Muscle layer of colon (tissue), 2 donors: Measurements from ENCODE around the gene POFUT1.
"Not testable (repeated sequence)": the region's sequence is repeated elsewhere in the genome, so short reads cannot be mapped to it uniquely, and the experiment has no call there.

Source experiments
- H3K27ac ChIP-seq: one replicate; pipeline ENCODE4 v1.7.0; 2013; ENCODE audit warnings: low read depth, mild to moderate bottlenecking, low read length, moderate library complexity
- H3K27me3 ChIP-seq, 2 donors: one replicate each; pipeline ENCODE4 v1.7.0; 2013; ENCODE audit warnings: low read length in 2 of 2, mild to moderate bottlenecking in 2 of 2; ENCODE audit not compliant: insufficient read depth in 2 of 2, control insufficient read depth in 1 of 2
- H3K36me3 ChIP-seq: one replicate; pipeline ENCODE4 v1.7.0; 2013; ENCODE audit warnings: mild to moderate bottlenecking, low read length; ENCODE audit not compliant: insufficient read depth
- H3K4me1 ChIP-seq: one replicate; pipeline ENCODE4 v1.7.0; 2013; ENCODE audit warnings: mild to moderate bottlenecking, low read length; ENCODE audit not compliant: insufficient read depth
- H3K4me3 ChIP-seq, 2 donors: one replicate each; pipeline ENCODE4 v1.7.0; 2013; ENCODE audit warnings: low read length in 2 of 2, low read depth in 1 of 2, mild to moderate bottlenecking in 1 of 2, moderate library complexity in 1 of 2
- H3K9ac ChIP-seq: one replicate; pipeline ENCODE4 v1.7.0; 2013; ENCODE audit warnings: low read length
- H3K9me3 ChIP-seq: one replicate; pipeline ENCODE4 v1.7.0; 2013; ENCODE audit warnings: mild to moderate bottlenecking, low read length
- donor health status: abdominal sarcoma.
- donor health status: Adenocarcinoma of cecum.

Gene POFUT1

DNA sequence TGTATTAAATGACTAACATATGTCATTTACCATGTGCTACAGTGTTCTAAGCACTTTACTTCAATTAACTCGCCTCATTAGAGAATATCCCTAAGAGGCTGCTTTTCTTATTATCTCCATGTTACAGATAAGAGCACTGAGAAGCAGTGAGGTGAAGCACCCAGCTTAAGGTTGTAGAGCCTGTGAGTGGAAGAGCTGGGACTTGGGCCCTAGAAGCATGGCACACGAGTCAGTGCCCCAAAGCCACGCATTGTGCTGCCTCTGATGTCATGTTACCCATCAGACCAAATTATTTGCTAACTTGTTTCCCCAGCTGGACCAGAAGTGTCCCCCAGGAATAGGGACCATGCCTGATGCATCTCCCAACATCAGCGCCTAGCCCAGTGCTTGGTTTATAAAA lies 34.1 kb downstream of the POFUT1 start:
- no peak overlapping the region for H3K4me3 ChIP-seq
- no peaks in the 10 kb centered on the region for H3K27me3 ChIP-seq
- H3K9ac ChIP-seq = no peak overlapping the region
- no peak overlapping the region for H3K27ac ChIP-seq
- H3K9me3 ChIP-seq = no peaks in the 10 kb centered on the region
- no peaks in the 10 kb centered on the region for H3K4me1 ChIP-seq
- H3K36me3 ChIP-seq = no peaks in the 10 kb centered on the region

DNA sequence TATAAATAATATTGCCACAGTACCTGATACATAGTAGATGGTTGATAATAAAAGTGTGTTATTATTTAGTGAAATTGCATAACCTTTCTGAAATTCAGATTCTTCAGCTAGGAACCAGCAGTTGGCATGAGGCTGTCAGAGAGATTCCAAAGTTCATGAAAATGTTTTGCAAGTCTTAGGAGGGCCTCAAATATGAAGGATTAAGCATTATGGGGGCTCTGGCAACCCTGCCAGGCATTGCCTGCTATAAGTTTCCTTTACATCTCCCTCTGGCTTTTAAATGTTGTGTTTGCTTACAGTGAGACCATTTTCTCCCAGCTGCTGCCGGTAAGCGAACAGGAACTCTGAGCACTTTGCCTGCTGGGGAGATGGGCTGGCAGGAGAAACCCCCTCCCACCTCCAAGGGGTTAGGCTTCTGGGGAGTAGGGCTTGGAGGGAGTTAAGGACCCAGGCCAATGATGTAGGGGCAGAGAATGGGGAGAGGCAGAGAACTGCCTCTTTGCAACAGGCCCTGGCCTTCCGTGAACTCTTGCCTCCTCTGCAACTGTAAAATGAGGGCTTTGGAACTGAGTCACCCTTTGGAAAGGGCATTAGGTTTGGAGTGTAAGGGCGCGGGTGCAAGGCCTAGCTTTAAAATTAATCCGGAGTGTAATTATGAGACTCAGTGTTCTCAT lies 36.6 kb downstream of the POFUT1 start:
- no peaks in the 10 kb centered on the region for H3K36me3 ChIP-seq
- H3K4me1 ChIP-seq = no peaks in the 10 kb centered on the region
- no peak overlapping the region for H3K4me3 ChIP-seq
- no peak overlapping the region for H3K9ac ChIP-seq
- no peaks in the 10 kb centered on the region for H3K27me3 ChIP-seq
- no peak overlapping the region for H3K27ac ChIP-seq
- no peaks in the 10 kb centered on the region for H3K9me3 ChIP-seq

DNA sequence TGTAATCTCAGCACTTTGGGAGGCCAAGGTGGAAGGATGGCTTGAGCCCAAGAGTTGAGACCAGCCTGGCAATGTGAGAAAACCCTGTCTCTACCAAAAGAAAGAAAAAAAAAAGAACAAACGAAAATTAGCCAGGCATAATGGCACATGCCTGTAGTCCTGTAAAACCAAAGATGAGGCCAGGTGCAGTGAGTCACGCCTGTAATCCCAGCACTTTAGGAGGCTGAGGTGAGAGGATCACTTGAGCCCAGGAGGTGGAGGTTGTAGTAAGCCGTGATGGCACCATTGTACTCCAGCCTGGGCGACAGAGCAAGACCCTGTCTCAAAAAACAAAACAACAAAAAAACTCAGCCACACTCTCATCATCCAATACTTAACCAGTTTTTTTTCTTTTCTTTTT lies 37.3 kb downstream of the POFUT1 start:
- Histone ChIP-seq H3K36me3 (no peaks in the 10 kb centered on the region), H3K9me3 (no peaks in the 10 kb centered on the region), H3K4me3 (no peak overlapping the region), H3K4me1 (no peaks in the 10 kb centered on the region), H3K9ac (no peak overlapping the region), H3K27me3 (no peaks in the 10 kb centered on the region), H3K27ac (no peak overlapping the region)

DNA sequence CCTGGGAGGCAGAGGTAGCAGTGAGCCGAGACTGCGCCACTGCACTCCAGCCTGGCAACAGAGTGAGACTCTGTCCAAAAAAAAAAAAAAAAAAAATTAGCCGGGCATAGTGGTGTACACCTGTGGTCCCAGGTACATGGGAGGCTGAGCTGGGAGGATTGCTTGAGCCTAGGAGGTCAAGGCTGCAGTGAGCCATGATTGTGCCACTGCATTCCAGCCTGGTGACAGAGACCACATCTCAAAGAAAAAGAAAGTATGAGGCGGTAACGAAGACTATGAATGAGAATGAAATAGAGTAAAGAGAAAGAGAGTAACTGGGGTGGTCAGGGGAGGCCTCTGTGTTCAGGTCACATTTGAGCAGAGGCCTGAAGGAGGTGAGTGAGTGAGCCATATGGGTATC lies 38.5 kb downstream of the POFUT1 start:
- H3K9me3 ChIP-seq, H3K27ac ChIP-seq, H3K9ac ChIP-seq, H3K4me3 ChIP-seq, H3K4me1 ChIP-seq, H3K27me3 ChIP-seq, H3K36me3 ChIP-seq: not testable (repeated sequence)

DNA sequence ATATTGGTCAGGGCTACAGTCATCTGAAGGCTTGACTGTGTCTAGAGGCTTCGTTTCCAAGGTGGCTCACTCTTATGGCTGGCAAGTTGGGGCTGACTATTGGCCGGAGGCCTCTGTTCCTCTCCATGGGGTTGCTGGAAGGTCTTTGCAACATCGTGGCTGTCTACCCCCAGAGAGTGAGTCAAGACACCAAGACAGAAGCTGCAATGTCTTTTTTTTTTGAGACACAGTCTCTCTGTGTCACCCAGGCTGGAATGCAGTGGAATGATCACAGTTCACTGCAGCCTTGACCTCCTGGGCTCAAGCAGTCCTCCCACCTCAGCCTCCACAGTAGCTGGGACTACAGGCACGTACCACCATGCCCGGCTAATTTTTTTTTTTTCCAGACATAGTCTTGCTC lies 40.4 kb downstream of the POFUT1 start:
- H3K4me1 ChIP-seq = no peaks in the 10 kb centered on the region

DNA sequence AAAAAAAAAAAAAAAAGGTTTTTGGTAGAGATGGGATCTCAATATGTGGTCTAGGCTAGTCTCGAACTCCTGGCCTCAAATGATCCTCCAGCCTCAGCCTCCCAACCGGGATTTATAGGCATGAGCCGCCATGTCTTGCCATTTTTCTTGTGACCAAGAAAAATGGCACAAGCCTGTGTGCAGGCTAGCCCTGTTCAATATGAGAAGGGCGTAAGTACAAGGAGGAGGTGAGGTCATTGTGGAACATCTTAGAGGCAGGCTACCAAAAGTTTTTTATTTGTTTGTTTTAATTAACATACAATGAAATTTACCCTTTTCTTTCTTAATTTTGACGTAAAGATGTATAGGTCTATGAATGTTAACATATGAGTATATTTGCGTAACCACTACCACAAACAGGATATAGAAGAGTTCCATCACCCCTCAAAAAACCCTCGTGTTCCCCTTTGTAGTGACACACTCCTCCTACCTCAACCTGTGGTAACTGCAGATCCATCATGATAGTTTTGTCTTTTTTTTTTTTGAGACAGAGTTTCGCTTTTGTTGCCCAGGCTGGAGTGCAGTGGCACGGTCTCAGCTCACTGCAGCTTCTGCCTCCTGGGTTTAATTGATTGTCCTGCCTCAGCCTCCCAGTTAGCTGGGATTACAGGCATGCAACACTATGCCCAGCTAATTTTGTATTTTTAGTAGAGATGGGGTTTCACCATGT lies 41.5 kb downstream of the POFUT1 start:
- Histone ChIP-seq H3K36me3 (no peaks in the 10 kb centered on the region), H3K27ac (no peak overlapping the region), H3K4me1 (no peaks in the 10 kb centered on the region), H3K27me3 (no peaks in the 10 kb centered on the region), H3K4me3 (no peak overlapping the region), H3K9me3 (no peaks in the 10 kb centered on the region), H3K9ac (no peak overlapping the region)

More for the DNA sequence above, 40.4 kb downstream of the POFUT1 start:
- Histone ChIP-seq H3K27me3 (no peaks in the 10 kb centered on the region), H3K27ac (no peak overlapping the region), H3K9me3 (no peaks in the 10 kb centered on the region), H3K36me3 (no peaks in the 10 kb centered on the region), H3K4me3 (no peak overlapping the region), H3K9ac (no peak overlapping the region)

DNA sequence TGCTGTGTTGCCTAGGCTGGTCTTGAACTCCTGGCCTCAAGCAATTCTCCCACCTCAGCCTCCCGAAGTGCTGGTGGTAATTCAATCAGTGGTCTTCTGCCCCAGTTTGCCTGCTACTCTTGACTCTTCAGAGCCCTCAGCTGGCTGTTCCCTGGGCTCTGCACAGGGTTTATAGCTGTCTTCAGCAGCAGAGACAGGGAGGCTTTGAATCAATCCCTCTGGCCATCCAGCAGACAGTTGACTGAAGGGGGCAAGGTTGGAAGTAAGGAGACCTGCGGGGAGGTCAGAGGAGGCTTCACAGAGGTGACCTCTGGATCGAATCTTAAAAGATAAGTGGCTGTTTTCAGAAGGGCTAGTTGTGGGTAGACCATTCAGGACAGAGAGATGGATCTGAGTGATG lies 43.8 kb downstream of the POFUT1 start:
- Histone ChIP-seq H3K9me3 (no peaks in the 10 kb centered on the region), H3K4me1 (no peaks in the 10 kb centered on the region), H3K4me3 (no peak overlapping the region), H3K27me3 (no peaks in the 10 kb centered on the region), H3K27ac (no peak overlapping the region), H3K9ac (no peak overlapping the region), H3K36me3 (no peaks in the 10 kb centered on the region)

DNA sequence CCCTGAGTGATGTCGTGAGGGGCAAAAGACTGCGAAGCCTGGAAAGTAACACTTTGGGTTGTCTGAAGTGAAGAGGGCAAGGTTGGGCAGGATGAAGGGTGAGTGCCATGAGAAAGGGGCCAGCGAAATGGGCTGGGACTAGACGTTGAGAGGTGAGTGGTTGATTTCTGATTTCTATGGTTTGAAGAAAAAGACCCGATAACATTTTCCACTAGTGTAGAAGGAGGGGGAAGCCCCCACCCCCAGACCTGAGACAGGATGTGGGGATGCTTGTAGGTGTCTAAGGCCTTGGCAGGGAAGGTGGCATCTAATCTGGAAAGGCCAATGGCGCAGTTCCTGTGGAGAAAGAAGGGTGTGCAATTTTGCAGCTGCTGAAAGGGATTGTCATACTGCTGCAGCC lies 44.5 kb downstream of the POFUT1 start:
- H3K4me3 ChIP-seq = no peak overlapping the region
- H3K36me3 ChIP-seq = no peaks in the 10 kb centered on the region
- H3K9ac ChIP-seq = no peak overlapping the region
- no peak overlapping the region for H3K27ac ChIP-seq
- H3K9me3 ChIP-seq = no peaks in the 10 kb centered on the region
- H3K4me1 ChIP-seq = no peaks in the 10 kb centered on the region
- no peaks in the 10 kb centered on the region for H3K27me3 ChIP-seq

DNA sequence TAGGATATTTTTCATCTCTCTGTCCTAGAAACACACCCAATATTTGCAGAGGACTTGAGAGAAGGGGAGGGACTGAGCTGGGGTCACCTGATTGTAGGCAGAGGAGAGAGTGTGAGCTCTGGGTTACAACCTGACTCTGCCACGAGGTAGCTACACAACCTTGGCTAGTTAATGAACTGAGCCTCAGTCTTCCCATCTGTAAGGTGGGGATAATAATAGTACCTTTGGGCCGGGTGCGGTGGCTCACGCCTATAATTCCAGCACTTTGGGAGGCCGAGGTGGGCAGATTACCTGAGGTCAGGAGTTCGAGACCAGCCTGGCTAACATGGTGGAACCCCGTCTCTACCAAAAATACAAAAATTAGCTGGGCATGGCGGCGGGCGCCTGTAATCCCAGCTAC lies 53.3 kb downstream of the POFUT1 start:
- H3K9me3 ChIP-seq, H3K36me3 ChIP-seq, H3K27me3 ChIP-seq, H3K4me3 ChIP-seq, H3K27ac ChIP-seq, H3K4me1 ChIP-seq, H3K9ac ChIP-seq: not testable (repeated sequence)

DNA sequence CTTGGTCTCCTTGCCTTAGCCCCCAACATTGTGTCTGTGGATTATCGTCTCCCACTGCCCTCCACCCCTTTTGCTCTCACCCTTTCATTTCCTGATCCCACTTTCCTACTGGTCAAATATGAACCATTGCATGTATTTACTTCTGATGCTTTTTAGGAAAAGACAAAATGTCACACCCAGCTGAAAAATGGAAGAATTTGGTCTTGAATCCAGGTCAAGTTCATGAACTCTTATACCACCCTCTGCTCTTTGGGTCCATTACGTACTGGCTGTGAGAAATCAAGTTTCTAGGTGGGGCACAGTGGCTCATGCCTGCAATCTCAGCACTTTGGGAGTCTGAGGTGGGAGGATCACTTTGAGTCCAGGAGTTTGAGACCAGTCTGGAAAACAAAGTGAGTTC lies 54.0 kb downstream of the POFUT1 start:
- no peak overlapping the region for H3K4me3 ChIP-seq
- H3K27me3 ChIP-seq = no peaks in the 10 kb centered on the region
- no peaks in the 10 kb centered on the region for H3K36me3 ChIP-seq
- H3K9ac ChIP-seq = no peak overlapping the region
- no peaks in the 10 kb centered on the region for H3K9me3 ChIP-seq
- H3K27ac ChIP-seq = no peak overlapping the region
- no peaks in the 10 kb centered on the region for H3K4me1 ChIP-seq

DNA sequence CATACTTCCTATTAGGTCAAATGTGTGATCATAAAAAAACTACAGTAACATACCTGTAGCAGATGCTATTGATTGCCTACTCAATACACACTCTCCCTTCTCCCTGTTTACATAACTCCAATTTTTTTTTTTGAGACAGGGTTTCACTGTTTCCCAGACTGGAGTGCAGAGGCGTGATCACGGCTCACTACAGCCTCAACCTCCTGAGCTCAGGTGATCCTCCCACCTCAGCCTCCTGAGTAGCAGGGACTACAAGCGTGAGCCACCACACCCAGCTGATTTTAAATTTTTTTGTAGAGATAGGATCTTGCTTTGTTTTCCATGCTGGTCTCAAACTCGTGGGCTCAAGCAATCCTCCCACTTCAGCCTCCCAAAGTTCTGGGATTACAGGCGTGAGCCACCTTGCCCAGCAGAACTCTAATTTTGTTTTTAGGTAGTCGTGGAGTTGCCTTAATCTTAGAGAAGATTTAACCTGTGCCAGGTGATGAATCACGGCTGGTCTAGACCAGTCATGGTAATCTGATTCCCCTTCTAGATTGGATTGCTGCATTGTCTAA lies 55.8 kb downstream of the POFUT1 start:
- Histone ChIP-seq H3K4me1 (no peaks in the 10 kb centered on the region), H3K9me3 (no peaks in the 10 kb centered on the region), H3K27ac (no peak overlapping the region), H3K9ac (no peak overlapping the region), H3K4me3 (no peak overlapping the region), H3K27me3 (no peaks in the 10 kb centered on the region), H3K36me3 (no peaks in the 10 kb centered on the region)

DNA sequence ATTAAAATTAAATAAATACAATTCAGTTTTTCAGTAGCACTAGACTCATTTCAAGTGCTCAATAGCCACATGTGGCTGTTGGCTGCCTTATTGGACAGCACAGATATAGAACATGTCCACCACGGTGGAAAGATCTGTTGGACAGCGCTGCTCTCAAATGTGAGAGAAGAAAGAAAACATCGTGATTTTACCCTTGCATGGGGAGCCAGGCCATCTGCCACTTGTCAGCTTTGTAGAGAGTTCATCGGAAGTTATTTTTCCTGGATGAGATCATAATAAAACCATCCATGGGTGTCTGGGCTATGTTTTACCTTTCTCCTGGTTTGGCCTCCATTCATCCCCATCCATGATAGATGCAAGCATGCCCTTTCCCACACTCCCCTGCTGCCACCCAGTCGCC lies 63.9 kb downstream of the POFUT1 start:
- Histone ChIP-seq H3K9me3 (no peaks in the 10 kb centered on the region), H3K4me3 (no peak overlapping the region), H3K27ac (no peak overlapping the region), H3K4me1 (no peaks in the 10 kb centered on the region), H3K36me3 (no peaks in the 10 kb centered on the region), H3K9ac (no peak overlapping the region), H3K27me3 (peaks cover 0 to 10% of the 10 kb centered on the region in 2 donors)
